Measurements from ENCODE around the gene COA1.

- TF ChIP-seq CTCF (conservative IDR thresholded peaks at IDR 0.05 in 1 of 2, IDR thresholded peaks at IDR 0.05 in 1 of 2; ENCODE audit: extremely low read depth in 1 of 2, insufficient read depth in 1 of 2, low read depth in 1 of 2, low read length in 2 of 2): no peak
- TF ChIP-seq EZH2 (IDR thresholded peaks at IDR 0.05; ENCODE audit: borderline replicate concordance, low read length): no peak
Observed at GRCh38 chr7:43604251-43604650, 125.1 kb downstream of the COA1 start.

All from mammary epithelial cell (primary cell).